GM04504 (cell line): ENCODE measurements around the gene CARF.
"Not testable (repeated sequence)": the region's sequence is repeated elsewhere in the genome, so short reads cannot be mapped to it uniquely, and the experiment has no call there.

Source experiments
- DNase-seq: peaks from one replicate; pipeline ENCODE4 v3.0.0-alpha.2; 2012; ENCODE audit warnings: low read depth

Gene CARF, protein sequence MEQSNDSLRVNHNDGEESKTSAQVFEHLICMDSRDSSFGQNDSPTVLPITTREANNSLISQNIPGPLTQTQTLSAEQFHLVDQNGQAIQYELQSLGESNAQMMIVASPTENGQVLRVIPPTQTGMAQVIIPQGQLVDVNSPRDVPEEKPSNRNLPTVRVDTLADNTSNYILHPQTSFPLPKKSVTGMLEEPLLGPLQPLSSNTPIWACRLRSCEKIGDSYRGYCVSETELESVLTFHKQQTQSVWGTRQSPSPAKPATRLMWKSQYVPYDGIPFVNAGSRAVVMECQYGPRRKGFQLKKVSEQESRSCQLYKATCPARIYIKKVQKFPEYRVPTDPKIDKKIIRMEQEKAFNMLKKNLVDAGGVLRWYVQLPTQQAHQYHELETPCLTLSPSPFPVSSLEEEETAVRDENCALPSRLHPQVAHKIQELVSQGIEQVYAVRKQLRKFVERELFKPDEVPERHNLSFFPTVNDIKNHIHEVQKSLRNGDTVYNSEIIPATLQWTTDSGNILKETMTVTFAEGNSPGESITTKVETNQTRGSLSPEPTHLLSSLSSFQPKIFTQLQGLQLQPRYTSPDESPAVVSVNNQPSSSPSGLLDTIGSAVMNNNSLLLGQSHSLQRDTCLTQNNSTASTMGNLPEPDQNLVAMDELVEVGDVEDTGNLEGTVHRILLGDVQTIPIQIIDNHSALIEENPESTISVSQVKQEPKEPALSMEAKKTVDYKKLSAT

DNA sequence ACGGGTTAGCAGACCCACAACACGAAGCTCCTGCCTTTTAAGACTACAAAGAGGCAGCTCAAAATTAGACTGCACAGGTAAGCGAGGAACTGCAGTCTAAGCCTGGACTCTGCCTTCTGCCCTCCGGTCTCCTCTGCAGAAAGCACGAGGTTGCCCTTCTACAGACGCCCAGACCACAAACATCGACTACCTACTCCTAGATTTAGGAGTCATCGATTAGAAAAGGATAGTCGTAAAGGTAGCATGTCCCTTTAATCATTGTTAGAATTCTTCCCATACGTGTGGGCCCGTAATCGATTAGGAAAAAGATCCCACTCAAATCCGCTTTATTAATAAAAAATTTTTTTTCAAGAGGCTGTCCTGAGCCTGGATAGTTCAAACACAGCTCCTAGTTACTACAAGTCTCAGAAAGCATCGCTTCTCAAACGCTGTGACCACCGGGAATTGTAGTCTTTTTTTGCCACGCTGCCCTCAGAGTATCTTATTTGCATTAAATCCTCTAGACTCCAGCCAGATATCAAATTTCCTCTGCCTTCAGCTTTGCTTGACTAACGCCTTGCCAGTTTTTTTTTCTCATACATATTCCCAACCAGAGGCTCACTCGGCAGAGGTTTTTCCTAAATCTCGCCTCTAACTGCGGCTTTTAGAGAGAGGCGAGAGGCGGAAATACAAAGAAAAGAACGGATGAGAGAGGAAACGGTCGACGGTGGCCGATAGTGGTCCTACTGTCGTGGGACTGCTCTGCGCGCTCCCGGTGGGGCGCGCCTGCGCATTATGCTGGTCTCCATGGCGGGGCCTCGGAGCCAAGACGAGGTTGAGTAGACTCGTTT, at the start of gene CARF, which contains the start of gene WDR12:
TSS of gene CARF (plus strand) at position 764 of the 830 bp plus-strand sequence. CDS start 29,628 bp downstream, outside the sequence.
TSS of gene WDR12 (minus strand) at position 162 of the 830 bp plus-strand sequence. CDS start 197 bp downstream, outside the sequence.
- peak; percentile 91 for DNase-seq

DNA sequence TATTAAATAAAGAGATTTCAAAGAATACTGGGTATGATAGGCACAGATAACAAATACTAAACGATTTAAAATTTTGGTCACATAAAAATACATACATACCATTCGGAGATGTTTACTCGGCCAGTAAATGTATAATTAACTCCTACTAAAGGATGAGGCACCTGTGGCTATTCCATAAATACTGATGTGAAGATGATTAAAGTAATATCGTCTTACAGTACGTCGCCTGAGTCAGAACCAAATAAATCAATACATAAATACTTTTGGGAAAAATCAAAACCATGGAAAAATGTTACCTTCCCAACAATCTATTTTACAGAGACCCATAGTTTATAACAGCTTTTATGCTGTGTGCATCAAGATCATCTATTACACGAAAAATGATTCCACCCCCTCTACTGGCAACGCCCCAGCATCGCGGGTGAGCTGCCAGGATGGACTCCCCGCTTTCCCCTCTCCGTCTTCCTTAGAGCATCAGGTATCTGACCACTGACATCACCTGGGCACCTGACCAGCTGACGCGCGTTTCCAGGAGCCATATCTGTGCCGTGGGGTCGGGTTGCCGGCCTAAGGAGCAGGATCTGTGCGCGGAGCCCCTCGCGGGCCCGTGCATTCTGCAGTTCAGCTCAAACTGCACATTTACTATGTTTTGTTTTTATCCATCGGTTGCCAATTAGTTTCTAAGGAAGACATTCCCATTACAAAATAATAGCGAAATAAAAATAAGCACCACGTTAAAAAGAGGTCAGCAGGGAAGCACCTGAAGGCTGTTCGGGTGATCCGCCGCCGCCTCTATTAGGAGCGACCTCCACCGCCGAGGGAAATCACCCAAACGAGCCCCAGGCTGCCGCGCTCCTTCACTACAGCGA, 41.4 kb upstream of the CARF start:
- peak; percentile 12 for DNase-seq

DNA sequence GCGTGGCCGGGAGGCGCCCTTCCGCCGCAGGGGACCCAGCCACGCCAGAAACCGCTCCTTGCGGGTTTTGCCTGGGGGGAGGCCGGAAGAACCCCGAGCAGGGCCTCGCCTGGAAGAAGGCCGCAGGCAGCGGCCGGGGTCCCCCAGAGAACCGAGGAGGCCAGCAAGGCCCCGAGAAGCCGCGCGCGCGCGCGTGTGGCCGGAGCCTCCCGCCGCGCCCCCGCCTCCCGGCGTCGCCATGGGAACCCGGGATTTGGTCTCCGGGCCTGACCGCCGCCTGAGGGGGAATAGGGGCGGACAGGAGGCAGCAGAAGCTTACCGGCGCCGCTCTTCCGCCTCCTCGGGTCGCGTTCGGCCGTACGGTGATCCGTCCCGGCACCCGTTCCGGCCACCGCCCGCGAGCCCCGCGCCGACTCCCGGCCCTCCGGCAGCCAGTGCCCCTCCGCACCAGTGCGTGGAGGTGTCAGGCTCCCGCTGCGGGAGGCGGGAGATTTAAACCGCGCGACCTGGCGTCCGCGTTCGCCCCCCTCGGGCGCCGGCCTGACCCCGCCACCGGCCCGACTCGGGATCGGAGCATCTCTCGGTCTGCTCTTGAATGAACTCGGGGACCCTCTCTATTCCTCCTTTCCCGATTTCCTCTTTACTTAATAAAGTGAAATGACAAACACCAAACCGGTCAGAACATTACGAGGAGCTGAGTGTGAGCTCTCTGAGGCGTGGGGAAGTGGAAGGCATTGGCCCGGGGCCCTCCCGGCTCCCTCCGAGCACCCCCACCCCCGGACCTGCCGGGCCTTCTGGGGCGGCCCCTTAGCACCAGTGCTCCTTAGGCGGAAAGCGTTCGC, 40.6 kb upstream of the CARF start, which contains the start of gene ICA1L:
TSS of gene ICA1L (minus strand) at position 467 of the 842 bp plus-strand sequence. CDS start 42,757 bp downstream, outside the sequence.
- peak; percentile 45 for DNase-seq

DNA sequence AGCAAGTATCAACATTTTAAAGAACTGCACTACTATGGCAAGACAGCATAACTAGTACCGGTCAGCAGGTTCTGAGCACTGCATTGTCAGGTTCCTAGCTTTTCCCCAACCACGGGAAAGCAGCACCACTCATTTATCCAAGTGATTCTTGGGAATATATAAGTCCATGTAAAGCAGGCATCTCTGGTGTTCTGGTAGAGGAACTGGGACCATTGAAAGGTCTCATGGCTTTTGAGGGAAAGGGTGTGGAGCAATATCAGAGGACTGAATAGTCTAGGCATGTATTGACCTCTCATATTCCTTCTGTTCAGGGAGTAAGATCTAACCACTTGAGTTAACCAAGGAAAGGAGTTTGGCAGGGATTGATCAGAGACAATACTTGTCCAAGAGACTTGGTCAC, 34.4 kb upstream of the CARF start:
- DNase-seq, result no peak

DNA sequence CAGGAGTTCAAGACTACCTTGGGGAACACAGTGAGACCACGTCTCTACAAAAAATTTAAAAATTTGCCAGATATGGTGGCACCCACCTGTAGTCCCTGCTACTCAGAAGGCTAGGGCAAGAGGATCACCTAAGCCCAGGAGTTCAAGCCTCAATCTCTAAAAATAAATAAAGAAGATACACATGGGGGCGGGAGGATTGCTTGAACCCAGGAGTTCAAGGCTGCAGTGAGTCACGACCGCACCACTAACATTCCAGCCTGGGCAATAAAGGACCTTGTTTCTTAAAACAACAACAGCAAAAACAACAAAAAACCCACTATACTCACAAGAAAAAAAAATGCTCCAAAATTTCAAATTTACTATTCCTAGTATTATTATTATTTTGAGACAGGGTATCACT, 30.5 kb upstream of the CARF start:
- no peak for DNase-seq

DNA sequence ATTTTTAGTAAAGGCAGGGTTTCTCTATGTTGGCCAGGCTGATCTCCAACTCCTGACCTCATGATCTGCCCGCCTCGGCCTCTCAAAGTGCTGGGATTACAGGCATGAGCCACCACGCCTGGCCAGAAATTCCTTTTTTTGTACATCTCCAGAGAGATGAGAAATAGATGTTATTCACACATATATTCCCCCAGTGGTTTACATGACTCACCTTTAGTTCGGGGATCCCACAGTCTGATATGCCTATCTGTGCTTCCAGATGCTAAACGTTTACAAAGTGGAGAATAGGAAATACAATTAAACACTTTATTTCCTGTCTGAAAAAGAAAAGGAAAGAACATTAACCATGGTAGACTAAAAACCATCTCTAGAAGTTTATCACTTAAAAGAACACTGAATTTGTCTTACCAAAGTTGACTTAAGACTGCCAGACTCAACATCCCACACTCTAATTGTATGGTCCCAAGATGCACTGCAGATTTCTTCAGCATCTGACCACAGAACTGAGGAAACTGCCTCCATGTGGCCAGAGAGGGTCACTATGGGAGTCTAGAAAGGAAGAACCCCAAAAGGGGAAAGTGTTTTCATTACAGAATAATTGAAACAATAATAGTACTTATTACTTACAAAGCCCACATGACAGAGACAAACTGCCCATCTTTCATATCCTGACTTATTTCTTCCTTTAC, 27.9 kb upstream of the CARF start:
- DNase-seq, result no peak

DNA sequence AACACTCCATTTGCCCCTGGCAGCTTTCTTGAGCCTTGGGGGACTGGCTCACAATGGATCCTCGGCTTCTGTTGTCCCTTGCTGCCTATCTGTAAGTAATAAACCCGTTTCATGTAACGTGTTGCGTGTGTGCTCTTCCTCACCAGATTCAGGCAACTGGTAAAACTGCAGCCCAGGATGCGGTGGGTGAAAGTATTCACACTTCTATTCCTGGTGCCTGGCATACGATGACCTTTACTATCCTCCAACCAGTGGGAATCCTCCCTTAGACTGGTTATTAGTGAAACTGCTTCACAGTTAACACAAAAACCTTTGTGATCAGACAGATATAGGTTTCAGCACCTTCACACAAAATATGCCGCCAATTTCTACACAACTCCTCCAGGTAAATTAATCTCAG, 26.9 kb upstream of the CARF start:
- no peak for DNase-seq

DNA sequence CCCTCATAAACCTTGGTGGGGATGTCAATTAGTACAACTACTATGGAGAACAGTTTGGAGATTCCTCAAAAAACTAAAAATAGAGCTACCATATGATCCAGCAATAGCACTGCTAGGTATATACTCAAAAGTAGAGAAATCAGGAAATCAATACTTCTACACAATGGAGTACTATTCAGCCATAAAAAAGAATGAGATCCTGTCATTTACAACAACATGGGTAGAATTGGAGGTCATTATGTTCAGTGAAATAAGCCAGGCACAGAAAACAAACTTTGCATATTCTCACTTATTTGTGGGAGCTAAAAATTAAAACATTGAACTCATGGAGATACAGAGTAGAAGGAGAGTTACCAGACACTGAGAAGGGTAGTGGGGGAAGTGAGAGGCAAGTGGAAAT, 6.6 kb upstream of the CARF start:
- not testable (repeated sequence) for DNase-seq

DNA sequence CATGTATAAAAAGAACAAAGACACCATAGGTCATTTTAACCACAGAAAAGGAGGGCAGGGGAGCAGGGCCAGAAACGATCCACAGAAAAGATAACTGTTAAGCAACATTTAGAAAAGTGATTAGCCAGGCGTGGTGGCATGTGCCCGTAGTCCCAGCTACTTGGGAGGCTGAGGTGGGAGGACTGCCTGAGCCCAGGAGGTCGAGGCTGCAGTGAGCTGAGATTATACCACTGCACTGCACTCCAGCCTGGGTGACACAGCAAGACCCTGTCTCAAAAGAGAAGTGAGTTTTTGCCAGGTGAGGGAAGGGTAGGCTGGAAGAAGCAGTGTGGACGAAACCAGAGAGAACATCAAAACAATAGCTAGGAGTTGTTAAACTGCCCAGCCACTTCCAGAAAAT, 3.9 kb upstream of the CARF start:
- no peak for DNase-seq

DNA sequence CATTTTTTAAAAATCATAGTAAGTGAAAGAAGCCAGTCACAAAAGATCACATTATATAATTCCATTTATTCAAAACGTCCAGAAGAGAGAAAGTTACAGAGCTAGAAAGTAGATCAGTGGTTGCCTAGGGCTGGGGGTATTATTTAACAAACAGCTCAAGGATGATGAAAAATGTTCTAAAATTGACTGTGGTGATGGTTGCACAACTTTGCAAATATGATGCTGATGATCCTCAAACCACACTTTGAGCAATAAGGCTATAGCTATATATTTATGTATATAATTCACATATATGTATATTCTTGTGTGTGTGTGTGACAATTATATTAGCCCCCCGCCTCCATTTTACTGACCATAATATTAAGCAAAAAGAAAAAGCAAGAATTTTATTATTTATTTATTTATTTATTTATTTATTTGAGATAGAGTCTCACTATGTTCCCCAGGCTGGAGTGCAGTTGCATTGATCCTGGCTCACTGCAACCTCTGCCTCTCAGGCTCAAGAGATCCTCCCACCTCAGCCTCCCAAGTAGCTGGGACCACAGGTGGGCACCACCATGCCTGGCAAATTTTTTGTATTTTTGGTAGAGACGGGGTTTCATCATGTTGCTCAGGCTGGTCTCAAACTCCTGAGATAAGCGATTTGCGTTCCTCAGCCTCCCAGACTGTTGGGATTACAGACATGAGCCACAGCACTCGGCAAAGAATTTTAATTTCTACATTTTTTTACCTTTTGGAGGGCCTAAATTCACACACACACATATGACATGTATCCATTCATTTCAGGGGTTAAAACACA, 2.5 kb upstream of the CARF start:
- DNase-seq, result no peak

DNA sequence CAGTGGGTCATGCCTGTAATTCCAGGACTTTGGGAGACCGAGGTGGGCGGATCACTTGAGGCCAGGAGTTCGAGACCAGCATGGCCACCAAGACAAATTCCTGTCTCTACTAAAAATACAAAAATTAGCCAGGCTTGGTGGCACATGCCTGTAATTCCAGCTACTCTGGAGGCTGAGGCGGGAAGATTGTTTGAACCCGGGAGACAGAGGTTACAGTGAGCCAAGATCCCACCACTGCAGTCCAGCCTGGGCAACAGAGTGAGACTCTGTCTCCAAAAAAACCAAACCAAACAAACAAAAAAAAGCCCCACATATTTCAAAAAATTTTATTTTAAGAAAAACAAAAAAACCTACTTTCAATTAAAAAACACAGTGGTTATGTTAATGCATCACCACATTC, 1.8 kb upstream of the CARF start:
- not testable (repeated sequence) for DNase-seq

DNA sequence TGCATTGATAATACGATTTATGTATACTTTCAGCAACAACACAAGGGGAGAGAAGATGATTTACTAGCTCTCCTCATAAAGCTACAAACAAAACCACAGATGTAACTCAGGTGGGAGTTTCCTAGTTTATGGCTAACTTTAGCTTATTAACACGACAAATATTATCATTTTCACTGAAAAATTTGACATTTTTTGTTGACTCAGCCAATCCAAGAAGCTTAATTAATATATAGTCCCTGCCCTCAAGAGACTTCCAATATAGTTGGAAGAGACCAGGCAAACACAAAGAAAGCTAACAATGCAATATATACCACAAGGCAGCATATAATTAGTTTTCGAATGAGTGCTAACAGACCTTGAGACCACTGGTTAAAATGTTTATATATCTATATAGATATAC, 1.4 kb upstream of the CARF start:
- no peak for DNase-seq

DNA sequence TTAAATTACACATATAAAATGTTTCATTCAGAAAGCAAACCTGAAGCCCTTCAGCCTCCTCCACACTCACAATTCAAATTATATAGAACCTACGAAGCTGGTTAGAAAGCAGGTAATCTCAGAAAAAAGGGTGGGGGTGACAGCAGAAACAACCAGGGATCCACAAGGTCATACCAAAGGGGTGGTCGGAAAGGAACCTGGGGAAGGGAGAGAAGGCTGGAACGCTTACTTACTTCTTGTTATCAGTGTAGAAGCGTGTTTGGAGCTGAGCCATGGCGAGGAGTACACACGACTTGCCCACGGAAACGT, 918 bp upstream of the CARF start:
- DNase-seq, result no peak

DNA sequence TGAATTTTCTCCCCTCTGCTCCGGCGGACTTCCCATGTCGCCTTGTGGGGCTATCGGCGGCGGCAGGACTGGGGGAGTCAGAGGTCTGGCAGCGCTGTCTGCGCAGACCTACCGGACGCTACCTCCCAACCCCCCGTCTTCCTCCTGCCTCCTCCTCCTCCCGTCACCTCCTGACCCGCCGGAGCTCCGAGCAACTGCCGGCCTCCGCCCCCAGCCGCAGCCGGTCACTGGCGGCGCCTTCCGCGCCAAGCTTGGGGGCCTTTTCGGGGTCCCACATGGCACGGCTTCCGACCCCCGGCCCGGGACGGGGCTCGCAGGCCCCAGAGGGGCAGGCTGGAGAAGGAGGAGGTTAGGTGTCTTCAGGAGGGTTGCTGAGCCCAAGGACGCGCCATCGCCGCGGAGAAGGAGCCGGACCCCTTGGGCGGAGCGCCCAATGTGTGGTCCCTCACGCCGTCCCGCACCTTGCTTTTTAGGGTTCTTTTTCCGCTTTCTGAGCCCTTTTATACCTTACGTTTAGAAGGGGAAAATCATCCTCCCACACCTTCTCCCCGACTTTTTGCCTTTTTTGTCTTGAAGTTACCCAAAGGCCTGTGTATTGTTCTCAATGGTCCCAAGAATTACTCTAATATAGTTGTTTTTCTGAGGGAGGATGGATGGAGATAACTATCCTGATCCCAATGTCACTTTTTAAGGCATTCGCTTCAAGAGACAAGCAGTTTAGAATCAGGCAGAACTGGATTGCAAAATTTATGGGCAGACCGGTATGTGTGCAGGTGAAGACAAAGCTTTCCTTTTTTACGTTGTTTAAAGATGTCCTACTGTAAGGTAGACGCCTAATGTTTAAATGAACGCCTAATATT, 497 bp downstream of the CARF start:
- not testable (repeated sequence) for DNase-seq

DNA sequence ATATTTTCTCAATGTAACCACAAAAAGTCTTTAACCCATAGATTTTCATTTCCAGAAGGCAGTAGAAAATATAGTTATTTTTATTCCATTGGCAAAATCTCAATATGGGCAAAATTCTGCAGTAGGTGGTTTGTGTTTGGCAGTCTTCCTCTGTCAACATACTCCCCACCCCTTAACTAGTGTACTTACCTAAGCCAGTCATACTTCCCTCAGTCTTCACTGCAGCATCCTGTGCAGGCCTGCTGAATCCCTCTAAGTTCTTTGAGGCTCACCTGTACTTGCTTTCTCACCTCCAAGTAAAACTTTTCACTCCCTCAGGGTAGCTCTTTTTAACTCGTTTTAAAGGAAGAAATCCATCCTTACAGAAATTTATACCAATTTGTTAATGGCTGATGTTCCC, 6.8 kb downstream of the CARF start:
- DNase-seq, result no peak

DNA sequence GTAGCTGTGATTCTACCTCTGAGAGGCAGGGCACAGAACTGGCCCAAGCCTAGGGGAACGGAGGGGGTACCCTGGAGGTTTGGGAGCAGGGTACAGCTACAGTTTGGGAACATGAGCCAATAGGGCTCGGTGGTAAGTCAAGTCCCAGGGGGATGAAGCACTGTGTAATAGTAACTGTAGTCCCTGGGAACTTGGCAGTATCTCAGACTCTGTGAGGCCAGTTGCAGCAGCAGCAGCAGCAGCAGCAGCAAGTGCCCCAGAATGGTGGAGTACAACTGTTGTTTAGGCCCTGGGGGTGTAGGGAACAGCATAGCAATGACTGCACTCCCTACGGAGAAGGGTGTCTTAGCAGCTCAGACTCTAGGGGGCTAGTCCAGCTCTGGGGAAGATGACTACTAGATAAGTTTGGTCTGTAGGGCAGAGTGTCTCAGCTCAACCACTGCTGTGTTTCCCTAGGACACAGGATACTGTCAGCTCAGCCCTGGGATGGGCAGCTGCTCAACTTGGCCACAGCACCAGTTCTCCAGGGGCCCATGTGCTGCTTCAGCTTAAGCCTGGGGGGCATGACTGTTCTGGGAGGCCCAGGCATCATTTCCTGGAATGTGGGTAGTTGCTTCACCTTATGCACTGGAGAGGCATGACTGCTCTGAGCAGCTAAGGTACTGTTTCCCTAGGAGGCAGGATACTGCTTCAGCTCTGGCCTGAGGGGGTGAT, 20.5 kb downstream of the CARF start:
- peak; percentile 17 for DNase-seq

DNA sequence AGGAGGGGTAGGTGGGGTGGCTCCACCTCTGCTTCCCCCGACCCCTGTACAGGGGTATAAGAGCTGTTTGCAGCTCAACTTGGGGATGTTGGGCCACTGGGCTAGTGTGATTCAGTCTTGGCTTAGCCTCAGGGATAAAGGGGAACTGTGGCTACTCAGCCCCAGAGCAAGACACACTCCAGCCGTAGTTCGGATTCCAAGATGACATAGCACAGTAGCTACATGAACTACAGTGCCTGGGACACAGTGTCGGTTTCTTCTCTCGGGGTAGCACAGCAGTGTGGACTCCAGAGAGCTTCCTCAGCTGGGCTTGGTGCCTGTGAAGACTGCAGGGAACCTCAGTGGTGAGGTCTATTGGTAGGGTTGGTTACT, 21.1 kb downstream of the CARF start:
- DNase-seq, result no peak
